ENCODE measurements around the gene LOXL1. TPM values are rescaled to one million over a fixed set of nuclear protein-coding genes. Genes with fewer than 3 reads are reported as not detected.

The LOXL1 gene
- total RNA-seq, 1 donor from 2014 or later, result 280 TPM

GRCh38 chr15:73897441-73898261 is 28.6 kb upstream of the LOXL1 start:
- Mint-ChIP-seq H3K27me3 (ENCODE audit: low read depth, unreplicated experiment) (peaks cover 5% of the 10 kb centered on the region), H3K27ac (ENCODE audit: unreplicated experiment) (peak overlapping the region; percentile 67), H3K4me1 (ENCODE audit: low read depth, unreplicated experiment) (peaks cover 20% of the 10 kb centered on the region), H3K4me3 (ENCODE audit: unreplicated experiment) (no peak overlapping the region), H3K9me3 (ENCODE audit: unreplicated experiment) (peaks cover 7% of the 10 kb centered on the region), H3K36me3 (ENCODE audit: low read depth, unreplicated experiment) (peaks cover 7% of the 10 kb centered on the region)
- no peaks in the 10 kb centered on the region for H3K27me3 ChIP-seq (ENCODE audit: insufficient read depth, low read length)
- peak overlapping the region; percentile 58 for H3K4me2 ChIP-seq (ENCODE audit: low read length)
- DNase-seq (ENCODE audit: low read depth) (peak; percentile 92), FAIRE-seq (peak; percentile 17)
- TF ChIP-seq CTCF (IDR thresholded peaks at IDR 0.05; ENCODE audit: insufficient read depth, low read depth, low read length) (peak; percentile 86), EZH2 (IDR thresholded peaks at IDR 0.05; ENCODE audit: insufficient read depth, low read length) (no peak)
- no peaks in the 10 kb centered on the region for H3K9me3 ChIP-seq (ENCODE audit: insufficient read depth, low read depth, low read length)
- H3K36me3 ChIP-seq (ENCODE audit: insufficient read depth, low read length), result no peaks in the 10 kb centered on the region
- peak overlapping the region; percentile 72 for H3K27ac ChIP-seq (ENCODE audit: low read depth, low read length)
- H3K4me3 ChIP-seq (ENCODE audit: insufficient read depth, low read depth, low read length), result no peak overlapping the region
- H2AFZ ChIP-seq (ENCODE audit: low read depth, low read length), result no peak overlapping the region
- peaks cover 36% of the 10 kb centered on the region for H3K4me1 ChIP-seq (ENCODE audit: insufficient read depth, low read length)
- H4K20me1 ChIP-seq (ENCODE audit: insufficient read depth, low read length), result no peaks in the 10 kb centered on the region
- peak overlapping the region; percentile 43 for H3K9ac ChIP-seq (ENCODE audit: low read length)
- no peaks in the 10 kb centered on the region for H3K79me2 ChIP-seq (ENCODE audit: insufficient read depth, low read length)

- no peaks in the 10 kb centered on the region for H3K36me3 ChIP-seq (ENCODE audit: insufficient read depth, low read length)
- TF ChIP-seq EZH2 (IDR thresholded peaks at IDR 0.05; ENCODE audit: insufficient read depth, low read length), result no peak
- TF ChIP-seq CTCF (IDR thresholded peaks at IDR 0.05; ENCODE audit: insufficient read depth, low read depth, low read length), result no peak
- Mint-ChIP-seq H3K9me3 (ENCODE audit: unreplicated experiment) (no peaks in the 10 kb centered on the region), H3K4me1 (ENCODE audit: low read depth, unreplicated experiment) (peaks cover 20% of the 10 kb centered on the region), H3K36me3 (ENCODE audit: low read depth, unreplicated experiment) (peaks cover 4% of the 10 kb centered on the region), H3K27ac (ENCODE audit: unreplicated experiment) (peak overlapping the region; percentile 62), H3K27me3 (ENCODE audit: low read depth, unreplicated experiment) (peaks cover 4% of the 10 kb centered on the region), H3K4me3 (ENCODE audit: unreplicated experiment) (no peak overlapping the region)
- no peak overlapping the region for H2AFZ ChIP-seq (ENCODE audit: low read depth, low read length)
- H3K27me3 ChIP-seq (ENCODE audit: insufficient read depth, low read length), result no peaks in the 10 kb centered on the region
- H3K79me2 ChIP-seq (ENCODE audit: insufficient read depth, low read length), result no peaks in the 10 kb centered on the region
- no peaks in the 10 kb centered on the region for H3K9me3 ChIP-seq (ENCODE audit: insufficient read depth, low read depth, low read length)
- DNase-seq (ENCODE audit: low read depth) (peak; percentile 33), FAIRE-seq (no peak)
- peak overlapping the region; percentile 46 for H3K27ac ChIP-seq (ENCODE audit: low read depth, low read length)
- H3K4me3 ChIP-seq (ENCODE audit: insufficient read depth, low read depth, low read length), result no peak overlapping the region
- H3K4me1 ChIP-seq (ENCODE audit: insufficient read depth, low read length), result peaks cover 36% of the 10 kb centered on the region
- peak overlapping the region; percentile 70 for H3K4me2 ChIP-seq (ENCODE audit: low read length)
- H4K20me1 ChIP-seq (ENCODE audit: insufficient read depth, low read length), result no peaks in the 10 kb centered on the region
- peak overlapping the region; percentile 47 for H3K9ac ChIP-seq (ENCODE audit: low read length)
Measured at GRCh38 chr15:73899197-73900094, 26.8 kb upstream of the LOXL1 start.

Measured in astrocyte (in vitro differentiated cells and primary cell).